Stomach (tissue), 9 donors: ENCODE results near the gene HEXB. TPM values are rescaled to one million over a fixed set of nuclear protein-coding genes. Genes with fewer than 3 reads are reported as not detected.

Experiments
- DNase-seq, 2 donors: peaks; one replicate each; pipeline versions ENCODE4 v3.0.0 to v3.0.0-alpha.2; 2013 to 2019
- H3K27ac ChIP-seq, 5 donors: fragments of 200-600 bp in 4 of 5; sonication (generic) in 4 of 5; one replicate each; pipeline ENCODE4 v1.5.1; 2013 to 2019; ENCODE audit warnings: mild to moderate bottlenecking in 1 of 5, moderate library complexity in 1 of 5
- H3K27me3 ChIP-seq, 3 donors: fragments of 200-600 bp; sonication (generic); one replicate each; pipeline ENCODE4 v1.5.1; 2017 to 2019; ENCODE audit warnings: mixed run types in 1 of 3
- H3K36me3 ChIP-seq, 4 donors: fragments of 200-600 bp; sonication (generic); 1 replicate in 3 of 4; 2 replicates in 1 of 4; pipeline ENCODE4 v1.5.1; 2016 to 2019
- H3K4me1 ChIP-seq, 4 donors: fragments of 200-600 bp; sonication (generic); one replicate each; pipeline ENCODE4 v1.5.1; 2016 to 2019
- H3K4me3 ChIP-seq, 4 donors: fragments of 200-600 bp; sonication (generic) in 3 of 4; one replicate each; pipeline ENCODE4 v1.5.1; 2016 to 2019; ENCODE audit warnings: mild to moderate bottlenecking in 1 of 4
- H3K9me3 ChIP-seq, 4 donors: fragments of 200-600 bp; sonication (generic); one replicate each; pipeline ENCODE4 v1.5.1; 2016 to 2019
- CTCF ChIP-seq, 7 experiments: fragments of 450-650 bp in 4 of 7; fragments of 200-600 bp in 3 of 7; sonication (generic) in 3 of 7; IDR thresholded peaks; one replicate each; pipeline ENCODE4 v1.5.1; 2016 to 2019; ENCODE audit warnings: antibody characterized with exemption in 7 of 7, control low read depth in 2 of 7, mild to moderate bottlenecking in 1 of 7
- EP300 ChIP-seq: sonication (generic); formaldehyde crosslinking; IDR thresholded peaks from one replicate; pipeline ENCODE4 v1.6.1; 2017; ENCODE audit warnings: antibody characterized with exemption
- POLR2A ChIP-seq, 4 donors: fragments of 450-650 bp; IDR thresholded peaks; one replicate each; pipeline ENCODE4 v1.6.1; 2016; ENCODE audit warnings: antibody characterized with exemption in 4 of 4, control low read depth in 2 of 4, mild to moderate bottlenecking in 1 of 4, moderate library complexity in 1 of 4
- POLR2AphosphoS5 ChIP-seq, 3 donors: sonication (generic); formaldehyde crosslinking; IDR thresholded peaks; one replicate each; pipeline ENCODE4 v1.6.1; 2016; ENCODE audit warnings: antibody characterized with exemption in 3 of 3
- WGBS, 5 donors: extraction: QIAGEN DNeasy Blood & Tissue Kit in 3 of 5; methylation state at CpG; one replicate each; pipeline versions ENCODE4 v1.1.5 to v1.1.7; 2013 to 2018; 5-methylcytosine and 5-hydroxymethylcytosine counted together
- intact Hi-C: fragments of 100-400 bp; cut with DNase I; formaldehyde crosslinking; loops from one replicate; pipeline ENCODE4 v1.15.1; 2023; ENCODE audit warnings: low total_unique reads
- polyA plus RNA-seq, 3 donors: library from polyadenylated mRNA; stranded (reverse); fragments of 200-250 nt; gene quantifications; one replicate each; pipeline ENCODE4 v1.2.3, GENCODE V29; 2013
- total RNA-seq, 5 donors: library from RNA; depleted of rRNA; stranded (reverse); fragments of >200 nt; gene quantifications; one replicate each; pipeline versions ENCODE4 v1.1.0 to v1.2.3, GENCODE V29; 2014 to 2016
- donor health status: healthy with polysubstance abuse.
- donor health status: Bipolar disorder and iron deficiency.
- donor health status: healthy.

HEXB gene
- total and polyA plus RNA-seq, 8 donors, result 25.7 to 664 (median 78.1) TPM

GRCh38 chr5:74765201-74765600, 80.2 kb downstream of the HEXB start:
- H3K36me3 ChIP-seq, result peaks cover 6 to 44% (median 38%) of the 10 kb centered on the region in 4 donors
- DNase-seq, result peak in 1 of 2 donors; percentile 66
- no peaks in the 10 kb centered on the region for H3K9me3 ChIP-seq
- no peaks in the 10 kb centered on the region for H3K27me3 ChIP-seq
- H3K27ac ChIP-seq, result peak overlapping the region in 2 of 5 donors; percentile 86 to 88
- intact Hi-C loops, result no loop called here
- H3K4me1 ChIP-seq, result peaks cover 28 to 75% (median 51%) of the 10 kb centered on the region in 4 donors
- peak overlapping the region in 2 of 4 donors; percentile 97 to 98 for H3K4me3 ChIP-seq
- 43 to 66% (median 57%) methylated on average over 9 of the region's 9 CpGs for WGBS, 5 donors
- TF ChIP-seq POLR2A (IDR thresholded peaks at IDR 0.05), result no peak
- no peak for TF ChIP-seq EP300
- no peak for TF ChIP-seq CTCF (IDR thresholded peaks at IDR 0.05)
- no peak for TF ChIP-seq POLR2AphosphoS5 (IDR thresholded peaks at IDR 0.05)

- no peaks in the 10 kb centered on the region for H3K9me3 ChIP-seq
- 55 to 73% (median 61%) methylated on average over 27 of the region's 27 CpGs for WGBS, 5 donors
- no peaks in the 10 kb centered on the region for H3K27me3 ChIP-seq
- H3K4me3 ChIP-seq, result peak overlapping the region; percentile 76 to 98 (median 94)
- no peak for TF ChIP-seq CTCF (IDR thresholded peaks at IDR 0.05)
- no peak for TF ChIP-seq EP300
- TF ChIP-seq POLR2A (IDR thresholded peaks at IDR 0.05), result no peak
- no peak for TF ChIP-seq POLR2AphosphoS5 (IDR thresholded peaks at IDR 0.05)
- peaks cover 14 to 45% (median 40%) of the 10 kb centered on the region in 4 donors for H3K36me3 ChIP-seq
- intact Hi-C loops, result no loop called here
- H3K27ac ChIP-seq, result peak overlapping the region in 3 of 5 donors; percentile 86 to 88 (median 88)
- peaks cover 23 to 68% (median 47%) of the 10 kb centered on the region in 4 donors for H3K4me1 ChIP-seq
- no peak for DNase-seq
Measured at GRCh38 chr5:74765929-74766328, 80.9 kb downstream of the HEXB start.

- Histone ChIP-seq H3K9me3 (no peaks in the 10 kb centered on the region), H3K4me1 (peaks cover 18 to 63% (median 44%) of the 10 kb centered on the region in 4 donors), H3K4me3 (peak overlapping the region; percentile 76 to 98 (median 94)), H3K27me3 (no peaks in the 10 kb centered on the region), H3K27ac (peak overlapping the region; percentile 73 to 88 (median 86)), H3K36me3 (peaks cover 15 to 45% (median 45%) of the 10 kb centered on the region in 4 donors)
- TF ChIP-seq EP300 (no peak), CTCF (IDR thresholded peaks at IDR 0.05) (peak in 4 of 7 experiments; percentile 19 to 58 (median 44))
- intact Hi-C loops, result no loop called here
- peak in 1 of 2 donors; percentile 59 for DNase-seq
- 0 to 1% (median 0%) methylated on average over 10 of the region's 10 CpGs for WGBS, 5 donors
Measured at GRCh38 chr5:74766418-74766848, 81.4 kb downstream of the HEXB start.

GRCh38 chr5:74766849-74767578, 82.0 kb downstream of the HEXB start, which contains the start of the genes GFM2 and NSA2:
GFM2 (minus strand) TSS chr5:74767117; CDS start chr5:74763742, 3,375 bp downstream.
NSA2 (plus strand) TSS chr5:74767249; CDS start chr5:74767361, 112 bp downstream.
- Histone ChIP-seq H3K36me3 (peaks cover 15 to 47% (median 45%) of the 10 kb centered on the region in 4 donors), H3K9me3 (no peaks in the 10 kb centered on the region), H3K4me1 (peaks cover 17 to 57% (median 41%) of the 10 kb centered on the region in 4 donors), H3K27ac (peak within 1 kb of the TSS; percentile 79 to 88 (median 86)), H3K4me3 (peak within 1 kb of the TSS; percentile 76 to 98 (median 94)), H3K27me3 (no peaks in the 10 kb centered on the region)
- intact Hi-C loops, result no loop called here
- DNase-seq, result peak; percentile 95 to 98
- TF ChIP-seq POLR2AphosphoS5 (IDR thresholded peaks at IDR 0.05), result peak; percentile 49 to 94 (median 71)
- peak in 2 of 7 experiments; percentile 3 to 29 for TF ChIP-seq CTCF (IDR thresholded peaks at IDR 0.05)
- no peak for TF ChIP-seq POLR2A (IDR thresholded peaks at IDR 0.05)
- 0% methylated on average over 40 to 54 of the region's 54 CpGs for WGBS, 5 donors
